GM12801 (cell line): Measurements from ENCODE around the gene RBM34.

ENCODE experiments used
- CTCF ChIP-seq: IDR thresholded peaks from one replicate; pipeline ENCODE4 v1.5.1; 2011; ENCODE audit warnings: control low read depth; ENCODE audit not compliant: insufficient read length; ENCODE audit errors: extremely low read depth

The RBM34 gene

GRCh38 chr1:235147269-235147668 is 13.8 kb downstream of the RBM34 start:
- no peak for TF ChIP-seq CTCF

GRCh38 chr1:235145639-235146038 is 15.4 kb downstream of the RBM34 start:
- TF ChIP-seq CTCF, result no peak

- no peak for TF ChIP-seq CTCF
Measured at GRCh38 chr1:235142991-235143390, 18.1 kb downstream of the RBM34 start.

- TF ChIP-seq CTCF, result no peak
Measured at GRCh38 chr1:235139315-235139714, 21.7 kb downstream of the RBM34 start.

- no peak for TF ChIP-seq CTCF
Measured at GRCh38 chr1:235138821-235139220, 22.2 kb downstream of the RBM34 start.

GRCh38 chr1:235136111-235136510 is 24.9 kb downstream of the RBM34 start:
- TF ChIP-seq CTCF, result no peak

GRCh38 chr1:235134171-235134570 is 26.9 kb downstream of the RBM34 start:
- TF ChIP-seq CTCF, result no peak

GRCh38 chr1:235133086-235133485 is 28.0 kb downstream of the RBM34 start:
- TF ChIP-seq CTCF, result no peak
